Mucosa of stomach (tissue), 1 donor: ENCODE measurements around the gene BCL7A.
A peak's percentile ranks its signal among the peaks of the same experiment; 100 is the strongest.
"Not testable (repeated sequence)": the region's sequence is repeated elsewhere in the genome, so short reads cannot be mapped to it uniquely, and the experiment has no call there.

Source experiments
- H3K27me3 ChIP-seq: one replicate; pipeline ENCODE4 v1.7.0; 2013; ENCODE audit warnings: mild to moderate bottlenecking, low read length; ENCODE audit not compliant: control insufficient read depth, insufficient read depth
- H3K36me3 ChIP-seq: one replicate; pipeline ENCODE4 v1.7.0; 2013; ENCODE audit warnings: low read length; ENCODE audit not compliant: control insufficient read depth, insufficient read depth
- H3K4me1 ChIP-seq: one replicate; pipeline ENCODE4 v1.7.0; 2013; ENCODE audit warnings: mild to moderate bottlenecking, low read length; ENCODE audit not compliant: control insufficient read depth, insufficient read depth
- H3K4me3 ChIP-seq: one replicate; pipeline ENCODE4 v1.7.0; 2013; ENCODE audit warnings: low read length
- H3K9ac ChIP-seq: one replicate; pipeline ENCODE4 v1.7.0; 2013; ENCODE audit warnings: mild to moderate bottlenecking, low read length, moderate library complexity
- H3K9me3 ChIP-seq: one replicate; pipeline ENCODE4 v1.7.0; 2013; ENCODE audit warnings: mild to moderate bottlenecking, low read length, moderate library complexity; ENCODE audit not compliant: control insufficient read depth
- donor health status: Pancreatic carcinoma.

BCL7A gene

DNA sequence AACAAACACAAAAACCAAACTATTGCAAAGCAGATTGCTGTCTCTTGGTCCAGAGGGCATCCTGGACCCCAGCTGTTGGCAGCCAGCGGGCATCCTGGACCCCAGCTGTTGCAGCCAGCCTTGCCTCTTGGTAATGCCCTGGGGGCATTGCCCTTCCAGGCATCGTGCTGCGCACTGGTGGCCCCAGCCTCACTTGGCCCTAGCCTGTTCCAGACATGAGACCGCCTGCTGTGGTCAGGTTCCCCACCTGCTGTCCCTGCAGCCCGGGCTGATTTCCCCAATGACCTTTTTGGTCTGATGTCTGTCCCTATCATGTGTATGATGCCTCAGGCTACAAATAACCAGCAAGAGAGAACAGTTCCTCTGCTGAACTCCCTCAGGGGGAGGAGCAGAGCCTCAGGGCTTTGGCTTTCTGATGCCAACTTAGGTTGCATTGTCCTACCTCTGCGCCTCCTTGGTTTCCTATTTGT, 77.6 kb downstream of the BCL7A start:
- H3K9me3 ChIP-seq: no peaks in the 10 kb centered on the region
- H3K27me3 ChIP-seq: no peaks in the 10 kb centered on the region
- H3K36me3 ChIP-seq: no peaks in the 10 kb centered on the region
- no peak overlapping the region for H3K4me3 ChIP-seq
- peak overlapping the region; percentile 45 for H3K9ac ChIP-seq
- peaks cover 65% of the 10 kb centered on the region for H3K4me1 ChIP-seq

DNA sequence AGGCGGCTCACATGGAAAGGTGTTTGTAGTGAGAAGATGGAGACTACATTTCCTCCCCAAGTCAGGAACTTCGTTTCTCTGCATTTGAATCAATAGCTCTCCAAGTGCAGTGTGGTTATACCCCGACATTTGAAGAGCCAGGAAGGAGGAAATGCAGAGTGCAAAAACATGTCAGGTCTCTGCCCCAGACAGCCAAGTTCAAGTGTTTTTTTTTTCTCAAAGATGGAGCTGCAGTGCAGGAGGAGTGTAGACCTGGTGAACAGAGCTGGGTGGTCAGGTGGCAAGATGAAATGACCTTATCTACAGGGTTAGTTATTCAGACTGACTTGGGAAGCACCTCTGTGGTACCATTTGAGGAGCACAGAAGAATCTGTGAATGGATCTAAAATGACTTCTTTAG, 78.2 kb downstream of the BCL7A start:
- Histone ChIP-seq H3K4me1 (peaks cover 65% of the 10 kb centered on the region), H3K9me3 (no peaks in the 10 kb centered on the region), H3K4me3 (no peak overlapping the region), H3K27me3 (no peaks in the 10 kb centered on the region), H3K36me3 (no peaks in the 10 kb centered on the region), H3K9ac (no peak overlapping the region)

DNA sequence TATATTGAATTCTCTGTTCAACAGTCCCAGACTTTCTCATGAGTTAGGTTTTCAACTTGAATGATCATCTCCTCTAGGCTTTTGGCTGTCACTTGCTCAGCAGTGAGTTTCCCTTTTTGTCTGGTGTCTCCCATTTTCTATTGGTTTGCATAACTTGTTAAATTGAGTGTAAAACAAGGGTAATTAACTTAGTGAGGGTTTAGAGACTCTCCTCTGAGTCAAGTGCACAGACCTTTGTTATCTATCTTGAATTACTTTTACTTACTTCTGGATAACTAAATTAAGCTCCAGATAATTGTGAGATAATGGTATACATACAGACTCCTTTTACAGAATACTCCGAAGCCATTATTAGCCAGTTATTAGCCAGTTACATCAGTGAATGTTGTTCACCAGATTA, 78.9 kb downstream of the BCL7A start:
- Histone ChIP-seq H3K9ac (no peak overlapping the region), H3K4me1 (peaks cover 66% of the 10 kb centered on the region), H3K27me3 (no peaks in the 10 kb centered on the region), H3K9me3 (no peaks in the 10 kb centered on the region), H3K36me3 (no peaks in the 10 kb centered on the region), H3K4me3 (no peak overlapping the region)

DNA sequence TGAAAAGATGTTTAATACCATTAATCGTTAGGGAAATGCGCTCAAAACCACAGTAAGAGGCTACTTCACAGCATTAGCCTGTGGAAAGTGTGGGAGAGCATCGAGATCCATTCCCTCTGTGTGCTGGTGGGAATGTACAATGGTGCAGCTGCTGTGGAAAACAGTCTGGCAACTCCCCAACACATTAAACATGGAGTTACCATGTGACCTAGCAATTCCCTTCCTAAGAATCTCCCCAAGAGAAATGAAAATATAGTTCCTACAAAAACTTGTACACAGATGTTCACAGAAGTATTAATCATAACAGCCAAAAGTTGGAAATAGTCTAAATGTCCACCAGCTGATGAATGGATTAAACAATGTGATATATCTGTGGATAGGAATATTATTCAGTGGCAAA, 80.6 kb downstream of the BCL7A start:
- H3K9me3 ChIP-seq: no peaks in the 10 kb centered on the region
- H3K27me3 ChIP-seq: no peaks in the 10 kb centered on the region
- H3K36me3 ChIP-seq: no peaks in the 10 kb centered on the region
- H3K4me3 ChIP-seq: no peak overlapping the region
- no peak overlapping the region for H3K9ac ChIP-seq
- peaks cover 68% of the 10 kb centered on the region for H3K4me1 ChIP-seq

DNA sequence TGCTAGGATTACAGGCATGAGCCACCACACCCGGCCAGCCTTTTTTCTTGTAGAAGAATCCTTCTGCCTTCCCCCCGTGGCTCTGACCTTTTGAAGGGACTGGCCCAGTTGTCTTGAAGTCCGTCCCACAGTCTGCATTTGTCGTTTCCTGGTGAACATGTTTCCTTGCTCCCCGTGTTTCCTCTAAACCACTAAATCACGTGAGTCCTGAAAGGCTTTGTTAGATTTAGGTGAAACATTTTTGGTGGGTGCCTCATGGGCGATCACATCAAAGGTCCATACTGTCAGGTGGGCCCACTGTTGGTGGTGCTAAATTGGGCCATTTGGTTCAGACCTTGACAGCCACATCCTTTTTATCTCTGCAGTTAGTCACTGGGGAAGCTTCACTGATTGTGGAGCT, 83.2 kb downstream of the BCL7A start:
- no peak overlapping the region for H3K4me3 ChIP-seq

DNA sequence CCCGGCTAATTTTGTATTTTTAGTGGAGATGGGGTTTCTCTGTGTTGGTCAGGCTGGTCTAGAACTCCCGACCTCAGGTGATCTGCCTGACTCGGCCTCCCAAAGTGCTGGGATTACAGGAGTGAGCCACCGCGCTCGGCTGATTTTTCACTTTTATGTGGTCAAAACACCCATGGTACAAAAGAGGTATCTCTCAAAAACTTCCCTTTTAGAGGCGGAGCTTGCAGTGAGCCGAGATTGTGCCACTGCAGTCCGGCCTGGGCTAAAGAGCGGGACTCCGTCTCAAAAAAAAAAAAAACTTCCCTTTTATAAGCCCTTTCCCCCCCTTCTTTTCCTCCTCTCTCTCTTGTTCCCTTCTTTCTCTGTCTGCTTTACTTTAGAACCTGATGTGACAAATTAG, 83.8 kb downstream of the BCL7A start:
- H3K27me3 ChIP-seq, H3K9me3 ChIP-seq, H3K36me3 ChIP-seq, H3K4me3 ChIP-seq, H3K9ac ChIP-seq: not testable (repeated sequence)
- peaks cover 64% of the 10 kb centered on the region for H3K4me1 ChIP-seq

More for the DNA sequence above, 83.2 kb downstream of the BCL7A start:
- peaks cover 68% of the 10 kb centered on the region for H3K4me1 ChIP-seq
- H3K9me3 ChIP-seq: no peaks in the 10 kb centered on the region
- no peak overlapping the region for H3K9ac ChIP-seq
- H3K27me3 ChIP-seq: no peaks in the 10 kb centered on the region
- no peaks in the 10 kb centered on the region for H3K36me3 ChIP-seq

DNA sequence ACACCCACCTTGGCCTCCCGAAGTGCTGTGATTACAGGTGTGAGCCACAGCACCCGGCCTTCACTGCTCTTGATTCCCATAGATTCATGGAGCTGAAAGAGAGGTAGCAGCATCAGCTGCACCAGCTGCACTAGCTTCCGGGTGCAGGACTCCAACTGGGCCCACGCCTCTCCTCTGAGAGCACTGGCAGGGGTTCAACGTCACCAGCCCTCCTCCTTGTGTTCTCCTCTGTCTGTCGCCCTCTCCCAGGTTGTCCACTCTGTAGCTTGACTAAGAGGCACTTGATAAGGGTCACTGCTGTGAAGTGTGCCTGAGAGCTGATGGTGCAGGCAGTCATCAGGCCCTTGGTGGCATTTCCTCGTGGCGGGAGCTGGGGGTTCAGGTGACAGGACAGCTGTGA, 85.2 kb downstream of the BCL7A start:
- H3K9ac ChIP-seq: no peak overlapping the region
- H3K9me3 ChIP-seq: no peaks in the 10 kb centered on the region
- H3K36me3 ChIP-seq: no peaks in the 10 kb centered on the region
- H3K4me1 ChIP-seq: peaks cover 61% of the 10 kb centered on the region
- H3K4me3 ChIP-seq: no peak overlapping the region
- no peaks in the 10 kb centered on the region for H3K27me3 ChIP-seq

DNA sequence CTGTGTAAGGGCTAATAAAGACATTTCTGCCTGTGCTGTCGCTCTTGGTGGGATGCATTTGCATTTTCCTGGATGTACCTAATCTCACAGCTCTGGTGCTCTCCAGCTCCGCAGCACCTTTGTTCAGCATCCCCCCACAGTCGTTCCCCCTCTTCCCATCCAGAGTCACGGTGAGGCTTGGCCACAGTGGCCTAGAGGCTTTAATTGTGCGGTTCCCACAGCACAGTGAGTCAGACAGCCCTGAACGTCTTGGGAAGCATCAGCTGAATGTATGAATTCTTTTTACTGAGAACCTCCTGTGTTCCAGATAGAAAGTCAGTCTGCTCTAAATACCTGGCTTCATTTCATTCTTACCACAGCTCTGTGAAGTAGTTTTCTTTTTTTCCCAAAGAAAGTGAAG, 85.6 kb downstream of the BCL7A start:
- Histone ChIP-seq H3K4me3 (no peak overlapping the region), H3K9ac (no peak overlapping the region), H3K27me3 (no peaks in the 10 kb centered on the region), H3K4me1 (peaks cover 64% of the 10 kb centered on the region), H3K9me3 (no peaks in the 10 kb centered on the region), H3K36me3 (no peaks in the 10 kb centered on the region)

DNA sequence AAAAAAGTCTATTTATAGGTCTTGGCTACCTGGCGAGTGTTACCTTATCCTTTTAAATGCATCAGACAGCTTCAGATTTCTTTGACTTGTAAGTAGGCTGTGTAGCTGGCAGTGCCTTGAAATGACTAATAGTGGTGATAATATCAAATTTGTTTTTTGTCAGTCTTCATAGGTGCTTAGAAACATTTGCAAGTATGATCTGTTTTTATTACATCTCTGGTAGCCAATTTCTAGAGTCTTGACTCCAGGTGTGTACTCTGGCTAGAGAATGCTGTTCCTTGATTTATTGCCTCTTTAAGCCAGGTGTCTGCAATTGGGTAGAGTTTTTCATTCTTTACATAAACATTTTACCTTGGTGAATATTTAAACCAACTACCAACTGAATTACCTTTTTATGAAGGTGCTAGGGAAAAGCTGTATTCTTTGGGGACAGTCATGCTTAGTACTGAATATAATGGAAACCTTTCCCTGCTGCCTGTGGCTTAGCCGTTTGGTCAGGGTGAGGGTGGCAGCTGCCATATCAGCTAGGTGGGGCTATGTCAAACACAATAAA, 89.5 kb downstream of the BCL7A start:
- Histone ChIP-seq H3K9ac (peak overlapping the region; percentile 5), H3K4me1 (peaks cover 72% of the 10 kb centered on the region), H3K27me3 (no peaks in the 10 kb centered on the region), H3K4me3 (no peak overlapping the region), H3K36me3 (no peaks in the 10 kb centered on the region), H3K9me3 (no peaks in the 10 kb centered on the region)
